ENCODE data around the gene ZGPAT.

DNA sequence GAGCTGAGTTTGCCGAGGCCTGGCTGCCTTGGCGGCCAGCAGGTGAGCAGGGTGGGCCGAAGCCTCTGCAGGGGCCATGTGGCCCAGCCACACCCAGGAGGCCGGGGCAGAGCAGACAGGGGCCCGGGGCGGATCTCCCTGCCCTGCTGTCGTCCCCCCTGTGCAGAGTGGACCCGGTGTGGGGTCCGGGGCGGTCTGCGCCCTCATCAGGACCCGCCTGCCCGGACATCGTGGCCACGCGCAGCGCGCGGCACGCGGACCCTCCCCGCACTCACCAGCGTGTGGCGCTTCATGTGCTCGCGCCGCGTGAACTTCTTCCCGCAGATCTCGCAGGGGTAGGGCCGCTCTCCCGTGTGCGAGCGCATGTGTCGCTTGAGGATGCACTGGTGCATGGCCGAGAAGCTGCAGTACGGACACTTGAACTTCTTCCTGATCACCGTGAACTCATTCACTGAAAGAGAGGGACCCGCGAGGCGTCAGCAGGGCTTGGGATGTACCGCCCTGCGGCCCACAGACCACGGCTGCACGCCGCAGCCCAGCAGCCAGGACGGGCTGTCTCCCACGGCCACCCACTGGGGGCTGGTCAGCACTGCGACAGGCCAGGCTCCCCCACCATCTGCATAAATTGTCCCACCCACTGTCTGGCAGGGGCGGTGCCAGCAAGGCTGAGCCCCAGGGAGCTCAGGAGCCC is 44.7 kb downstream of the ZGPAT start:
- TF ChIP-seq GATA3 (IDR thresholded peaks at IDR 0.05; ENCODE audit: low read depth, low read length) (no peak), GATA2 (IDR thresholded peaks at IDR 0.05; ENCODE audit: low read depth, low read length) (no peak)

All from SH-SY5Y (cell line).